ENCODE data around the gene KRTAP10-9.
"Not testable (repeated sequence)": the region's sequence is repeated elsewhere in the genome, so short reads cannot be mapped to it uniquely, and the experiment has no call there.

Gene KRTAP10-9

DNA sequence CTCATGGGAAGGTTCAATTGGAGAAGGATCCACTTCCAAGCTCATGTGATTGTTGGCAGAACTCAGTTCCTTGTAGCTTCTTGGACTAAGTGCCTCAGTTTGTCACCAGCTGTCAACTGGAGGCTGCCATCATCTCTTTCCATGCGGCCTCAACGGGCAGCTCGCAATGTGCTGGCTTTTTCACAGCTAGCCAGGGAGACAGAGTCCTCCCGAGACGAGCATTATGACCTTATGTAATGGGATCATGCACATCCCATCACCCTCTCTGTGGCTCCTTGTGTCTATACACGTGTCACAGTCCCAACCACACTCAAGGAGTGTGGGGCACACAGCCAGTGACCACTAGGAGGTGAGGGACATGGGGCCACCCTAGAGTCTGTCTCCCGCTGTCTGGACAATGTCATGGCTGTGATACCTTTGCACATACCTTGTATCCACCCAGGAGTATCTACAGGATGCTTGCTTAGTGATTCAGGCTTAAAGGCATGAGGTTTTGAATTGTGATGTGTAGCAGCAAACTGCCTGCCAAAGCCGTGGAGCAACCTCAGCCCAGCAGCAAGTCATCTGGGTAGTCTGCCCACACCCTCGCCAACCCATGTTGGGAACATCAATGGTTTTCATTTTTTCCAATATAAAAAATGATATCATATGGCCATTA, 30.7 kb upstream of the KRTAP10-9 start:
- DNase-seq, result no peak

DNA sequence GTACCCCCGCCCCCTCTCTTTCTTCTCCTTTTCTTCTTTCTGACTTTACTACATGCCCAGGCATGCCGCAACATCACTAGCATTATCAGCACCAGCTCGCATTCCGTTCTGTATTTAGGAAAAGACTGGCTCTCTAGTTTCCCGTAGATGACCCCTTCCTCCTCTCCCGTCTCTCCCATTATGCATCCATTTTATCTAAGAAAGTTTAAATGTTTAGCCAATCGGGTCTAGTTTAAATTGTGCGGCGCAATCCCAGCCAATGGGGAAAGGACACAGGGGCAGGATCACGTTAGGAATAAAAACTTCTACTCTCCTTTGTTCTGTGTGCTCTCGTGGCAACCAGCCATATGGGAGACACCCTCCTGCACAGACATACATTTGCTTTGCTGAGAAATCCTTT, 28.8 kb upstream of the KRTAP10-9 start:
- DNase-seq, result no peak

DNA sequence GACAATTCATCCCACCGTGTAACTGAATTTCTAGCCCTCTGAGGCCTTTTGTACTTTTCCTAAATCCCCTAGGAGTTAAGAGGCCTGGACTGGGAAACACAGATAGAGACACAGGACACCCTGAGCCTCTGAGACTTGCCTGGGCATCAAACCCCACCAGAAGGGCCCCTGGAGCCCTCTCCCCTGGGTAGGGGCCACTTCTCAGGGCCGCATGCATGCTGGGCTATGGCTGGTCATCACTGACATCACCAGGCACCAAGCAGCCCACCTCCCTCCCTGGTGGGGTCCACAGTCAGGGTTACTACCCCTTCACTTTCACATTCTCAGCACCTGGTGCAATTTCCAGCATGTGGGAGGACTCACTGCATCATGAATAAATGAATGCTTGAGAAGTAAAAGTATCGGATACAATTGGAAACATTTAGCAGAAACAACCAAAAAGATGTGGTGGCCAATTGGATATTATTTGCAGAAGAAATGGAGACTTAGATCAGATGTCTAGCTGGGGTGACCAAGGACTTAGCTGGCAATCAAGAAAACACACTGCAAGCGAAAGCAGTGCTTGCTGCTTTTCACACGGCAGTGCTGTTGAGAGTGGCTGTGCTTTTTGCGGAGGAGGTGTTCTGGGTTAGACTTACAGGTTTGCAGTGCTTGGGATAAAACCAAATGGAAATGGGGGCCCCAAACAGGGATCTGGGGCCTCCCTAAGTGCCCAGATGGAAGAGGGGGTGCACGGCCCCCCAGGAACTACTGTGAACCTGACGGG, 27.4 kb upstream of the KRTAP10-9 start:
- DNase-seq, result no peak

DNA sequence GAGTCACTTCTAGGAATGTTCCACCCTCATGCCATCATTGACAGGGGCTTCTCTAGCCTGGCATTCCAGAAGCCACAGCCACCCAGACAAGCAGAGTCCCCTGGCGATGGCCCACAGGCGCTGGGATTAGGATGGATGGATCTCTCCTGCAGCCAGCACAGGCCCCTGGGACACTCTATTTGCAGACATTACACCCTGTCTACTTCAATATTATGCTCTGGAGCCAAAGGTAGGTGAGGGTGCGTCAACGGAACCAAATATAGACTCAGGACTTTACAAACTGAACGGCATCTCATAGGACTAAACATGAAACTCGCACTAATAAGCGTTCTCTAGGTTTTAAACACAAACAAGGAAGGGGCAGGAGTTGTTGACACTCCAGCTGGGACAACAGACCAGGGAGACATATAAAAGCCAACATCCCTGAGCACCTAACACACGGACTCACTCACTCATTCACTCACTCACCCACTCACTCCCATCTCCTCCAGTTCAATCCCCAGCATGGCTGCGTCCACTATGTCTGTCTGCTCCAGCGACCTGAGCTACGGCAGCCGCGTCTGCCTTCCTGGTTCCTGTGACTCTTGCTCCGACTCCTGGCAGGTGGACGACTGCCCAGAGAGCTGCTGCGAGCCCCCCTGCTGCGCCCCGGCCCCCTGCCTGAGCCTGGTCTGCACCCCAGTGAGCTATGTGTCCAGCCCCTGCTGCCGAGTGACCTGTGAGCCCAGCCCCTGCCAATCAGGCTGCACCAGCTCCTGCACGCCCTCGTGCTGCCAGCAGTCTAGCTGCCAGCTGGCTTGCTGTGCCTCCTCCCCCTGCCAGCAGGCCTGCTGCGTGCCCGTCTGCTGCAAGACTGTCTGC, 26.5 kb upstream of the KRTAP10-9 start, which contains the start of gene KRTAP10-7:
KRTAP10-7 (plus strand) TSS at position 480 of the 861 bp plus-strand sequence; CDS start at position 505, 25 bp downstream.
- DNase-seq, result not testable (repeated sequence)

DNA sequence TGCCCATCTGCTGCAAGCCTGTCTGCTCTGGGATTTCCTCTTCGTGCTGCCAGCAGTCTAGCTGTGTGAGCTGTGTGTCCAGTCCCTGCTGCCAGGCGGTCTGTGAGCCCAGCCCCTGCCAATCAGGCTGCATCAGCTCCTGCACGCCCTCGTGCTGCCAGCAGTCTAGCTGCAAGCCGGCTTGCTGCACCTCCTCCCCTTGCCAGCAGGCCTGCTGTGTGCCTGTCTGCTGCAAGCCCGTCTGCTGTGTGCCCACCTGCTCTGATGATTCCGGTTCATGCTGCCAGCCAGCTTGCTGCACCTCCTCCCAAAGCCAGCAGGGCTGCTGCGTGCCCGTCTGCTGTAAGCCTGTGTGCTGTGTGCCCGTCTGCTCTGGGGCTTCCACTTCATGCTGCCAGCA, 25.8 kb upstream of the KRTAP10-9 start:
- not testable (repeated sequence) for DNase-seq

DNA sequence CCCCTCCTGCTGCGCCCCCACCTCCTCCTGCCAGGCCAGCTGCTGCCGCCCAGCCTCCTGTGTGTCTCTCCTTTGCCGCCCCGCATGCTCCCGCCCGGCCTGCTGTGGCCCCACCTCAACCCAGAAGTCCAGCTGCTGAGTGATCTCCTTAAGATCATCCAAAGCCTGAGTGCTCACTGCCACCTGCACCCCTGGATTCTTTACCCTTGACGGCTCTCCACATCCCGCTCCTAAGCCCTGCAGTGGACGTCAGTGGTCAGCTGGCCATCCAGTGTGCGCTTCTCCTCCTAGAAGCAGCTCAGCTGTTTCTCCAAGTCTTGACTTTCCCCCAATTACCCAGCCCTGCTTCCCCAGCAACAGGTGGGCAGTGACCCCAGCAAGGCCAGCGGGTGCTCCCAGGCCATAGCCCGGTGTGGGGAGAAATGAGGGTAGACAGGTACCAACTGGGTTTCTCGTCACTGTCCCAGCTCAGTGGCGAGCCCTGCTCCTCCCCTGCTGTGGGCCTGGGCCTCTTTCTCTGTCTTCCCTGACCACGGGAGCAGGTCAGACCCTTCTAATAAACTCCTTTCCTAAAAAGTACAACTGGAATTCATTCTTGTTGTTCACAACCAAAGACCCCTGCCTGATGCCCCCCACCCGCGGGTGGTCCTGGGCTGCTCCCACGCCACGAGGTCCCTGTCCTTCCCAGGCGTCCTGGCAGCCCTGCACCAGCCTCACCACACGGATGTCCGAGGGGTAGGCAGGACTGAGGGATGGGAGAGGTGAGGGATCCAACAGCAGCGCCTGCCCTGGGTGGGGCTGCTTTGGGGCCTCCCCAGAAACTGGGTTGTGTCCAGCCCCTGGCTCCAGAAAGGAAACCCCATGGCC, 25.1 kb upstream of the KRTAP10-9 start:
- no peak for DNase-seq

DNA sequence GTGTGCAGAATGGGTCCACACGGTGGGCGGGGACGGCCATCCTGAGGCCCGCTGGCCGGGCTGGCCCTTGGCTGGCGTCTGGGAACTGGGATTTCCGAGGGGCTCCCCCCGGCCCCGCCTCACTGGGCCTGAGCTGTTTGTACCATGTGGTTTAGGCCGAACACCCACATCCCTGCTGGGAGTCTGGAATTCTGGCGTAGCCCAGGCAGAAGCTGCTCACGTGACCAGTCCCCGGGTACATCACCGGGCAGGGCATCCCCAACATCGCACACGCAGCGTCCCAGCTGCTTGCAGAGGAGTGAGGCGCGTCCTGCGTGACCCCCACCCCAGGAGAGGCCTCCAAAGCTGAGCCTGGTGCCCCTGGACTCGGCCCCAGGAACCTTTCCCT, 24.4 kb upstream of the KRTAP10-9 start:
- no peak for DNase-seq

DNA sequence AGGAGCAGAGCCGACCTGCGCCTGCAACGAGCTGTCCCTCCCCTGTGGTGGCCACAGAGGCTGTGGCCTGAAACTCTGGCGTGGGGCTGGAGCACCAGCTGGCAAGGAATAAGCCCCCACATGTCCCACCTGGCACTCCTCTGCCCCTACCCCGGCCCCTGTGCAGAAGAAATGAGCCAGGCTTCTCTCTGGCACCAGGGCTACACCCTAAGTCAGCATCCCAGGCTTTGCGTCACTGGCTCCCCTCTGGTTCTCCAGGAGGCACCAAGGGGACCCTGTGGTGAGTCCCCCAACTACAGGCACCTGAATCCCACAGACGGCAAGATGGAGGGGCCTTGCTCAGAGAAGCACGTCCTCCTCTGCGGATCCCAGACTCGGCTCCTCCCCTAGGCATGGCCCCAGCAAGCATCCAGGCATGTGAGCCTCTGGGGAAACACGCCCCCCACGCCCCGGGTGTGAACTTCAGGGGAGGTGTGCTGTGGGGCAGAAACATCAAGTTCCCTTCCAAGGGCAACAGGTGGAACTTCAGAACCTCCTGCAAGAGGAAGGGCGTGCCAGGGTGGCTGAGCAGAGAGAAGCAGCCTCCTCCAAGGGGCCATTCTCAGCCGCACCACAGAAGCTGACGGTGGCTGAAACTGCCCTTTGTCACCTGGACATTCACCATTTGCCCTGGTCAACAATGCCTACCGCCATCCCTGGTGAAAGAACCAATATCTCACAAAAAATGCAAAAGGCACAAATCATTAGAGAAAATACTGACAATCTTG, 23.6 kb upstream of the KRTAP10-9 start:
- no peak for DNase-seq

DNA sequence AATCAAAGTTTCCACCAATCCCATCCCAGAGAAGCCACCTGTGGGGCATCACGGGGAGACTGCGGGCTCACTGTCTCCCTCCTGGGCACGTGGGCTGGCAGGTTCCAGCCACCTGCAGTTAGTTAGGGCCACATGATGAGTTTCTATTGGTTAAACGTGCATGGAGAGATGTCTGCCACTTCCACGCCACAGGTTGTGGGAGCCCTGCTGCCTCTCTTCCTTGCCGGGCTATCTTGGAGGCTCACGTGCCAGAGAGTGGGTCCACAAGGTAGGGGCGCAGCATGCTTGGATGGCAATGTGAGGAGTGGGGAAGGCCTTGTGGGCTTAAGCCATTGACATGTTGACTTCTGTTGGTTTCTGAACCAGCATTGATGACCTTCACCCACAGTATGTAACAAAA, 23.0 kb upstream of the KRTAP10-9 start:
- no peak for DNase-seq

DNA sequence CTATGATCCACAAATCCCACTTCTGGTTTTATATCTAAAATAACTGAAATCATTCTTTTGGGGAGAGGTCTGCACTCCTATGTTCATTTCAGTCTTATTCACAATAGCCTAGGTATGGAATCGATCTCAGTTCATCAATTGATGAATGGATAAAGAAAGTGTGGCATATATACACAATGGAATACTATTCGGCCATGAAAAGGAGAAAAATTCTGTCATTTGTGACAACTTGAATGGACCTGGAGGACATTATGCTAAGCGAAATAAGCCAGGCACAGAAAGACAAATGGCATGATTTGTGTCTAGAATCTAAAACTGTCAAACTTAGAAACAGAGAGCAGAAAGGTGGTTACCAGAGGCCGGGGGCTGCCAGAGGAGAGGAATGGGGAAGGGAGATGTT, 20.4 kb upstream of the KRTAP10-9 start:
- no peak for DNase-seq

DNA sequence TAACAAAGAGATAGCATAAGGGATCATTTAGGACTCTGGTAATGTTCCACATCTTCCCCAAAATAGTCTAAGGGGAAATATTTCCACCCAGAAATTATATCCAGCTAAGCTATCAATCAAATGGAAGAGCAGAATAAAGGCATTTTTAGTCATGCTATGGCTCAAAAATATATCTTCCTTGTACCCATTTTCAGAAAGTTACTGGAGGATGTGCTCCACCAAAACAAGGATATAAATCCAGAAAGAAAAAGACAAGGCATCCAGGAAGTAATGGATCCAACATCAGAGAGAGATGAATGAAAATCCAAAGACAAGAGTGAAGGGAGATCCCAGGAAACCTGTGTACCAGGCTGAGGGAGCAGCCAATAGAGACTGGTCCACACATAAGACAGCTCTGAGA, 17.7 kb upstream of the KRTAP10-9 start:
- DNase-seq, result no peak

DNA sequence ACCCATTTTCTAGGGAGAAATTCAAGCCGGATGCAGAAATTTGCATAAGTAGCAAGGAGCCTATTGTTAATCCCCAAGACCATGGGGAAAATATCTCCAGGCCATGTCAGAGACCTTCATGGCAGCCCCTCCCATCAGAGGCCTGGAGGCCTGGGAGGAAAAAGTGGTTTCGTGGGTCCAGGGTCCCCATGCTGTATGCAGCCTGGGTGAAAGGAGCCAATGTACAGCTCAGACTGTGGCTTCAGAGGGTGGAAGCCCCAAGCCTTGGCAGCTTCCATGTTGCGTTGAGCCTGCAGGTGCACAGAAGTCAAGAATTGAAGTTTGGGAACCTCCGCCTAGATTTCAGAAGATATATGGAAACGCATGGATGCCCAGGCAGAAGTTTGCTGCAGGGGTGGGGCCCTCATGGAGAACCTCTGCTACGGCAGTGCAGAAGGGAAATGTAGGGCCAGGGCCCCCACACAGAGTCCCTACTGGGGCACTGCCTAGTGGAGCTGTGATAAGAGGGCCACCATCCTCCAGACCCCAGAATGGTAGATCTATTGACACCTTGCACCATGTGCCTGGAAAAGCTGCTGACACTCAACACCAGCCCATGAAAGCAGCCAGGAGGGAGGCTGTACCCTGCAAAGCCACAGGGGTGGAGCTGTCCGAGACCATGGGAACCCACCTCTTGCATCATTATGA, 16.6 kb upstream of the KRTAP10-9 start:
- not testable (repeated sequence) for DNase-seq

DNA sequence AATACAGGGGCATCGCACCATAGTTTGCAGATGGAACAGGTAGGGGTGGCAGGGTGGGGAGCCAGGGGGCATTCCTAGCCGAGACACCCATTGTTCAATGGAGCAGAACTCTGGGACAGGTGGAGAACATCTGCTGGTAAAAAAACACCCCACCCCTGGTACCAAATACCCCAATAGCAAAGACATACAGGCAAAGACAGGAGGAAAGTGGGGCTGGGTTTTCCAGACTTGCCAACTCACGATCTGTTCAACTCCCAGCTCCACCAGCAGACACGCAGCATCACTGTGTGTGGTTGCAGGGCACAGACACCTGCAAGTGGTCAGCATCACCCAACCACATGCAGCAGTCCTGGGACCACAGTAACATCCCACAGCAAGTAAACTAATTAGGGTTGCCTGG, 15.3 kb upstream of the KRTAP10-9 start:
- no peak for DNase-seq

DNA sequence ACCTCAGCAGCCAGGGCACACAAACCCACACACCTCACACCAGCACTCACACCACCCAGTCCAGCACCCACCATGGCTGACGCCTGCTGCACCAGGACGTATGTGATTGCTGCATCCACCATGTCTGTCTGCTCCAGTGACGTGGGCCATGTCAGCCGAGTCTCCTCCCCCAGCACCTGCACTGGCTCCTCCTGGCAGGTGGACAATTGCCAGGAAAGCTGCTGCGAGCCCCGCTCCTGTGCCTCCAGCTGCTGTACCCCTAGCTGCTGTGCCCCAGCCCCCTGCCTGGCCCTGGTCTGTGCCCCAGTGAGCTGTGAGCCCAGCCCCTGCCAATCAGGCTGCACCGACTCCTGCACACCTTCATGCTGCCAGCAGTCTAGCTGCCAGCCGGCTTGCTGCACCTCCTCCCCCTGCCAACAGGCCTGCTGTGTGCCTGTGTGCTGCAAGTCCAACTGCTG, 14.8 kb upstream of the KRTAP10-9 start, which contains the start of gene KRTAP10-8:
KRTAP10-8 (plus strand) TSS at position 51 of the 458 bp plus-strand sequence; CDS start at position 73, 22 bp downstream.
- DNase-seq, result no peak

DNA sequence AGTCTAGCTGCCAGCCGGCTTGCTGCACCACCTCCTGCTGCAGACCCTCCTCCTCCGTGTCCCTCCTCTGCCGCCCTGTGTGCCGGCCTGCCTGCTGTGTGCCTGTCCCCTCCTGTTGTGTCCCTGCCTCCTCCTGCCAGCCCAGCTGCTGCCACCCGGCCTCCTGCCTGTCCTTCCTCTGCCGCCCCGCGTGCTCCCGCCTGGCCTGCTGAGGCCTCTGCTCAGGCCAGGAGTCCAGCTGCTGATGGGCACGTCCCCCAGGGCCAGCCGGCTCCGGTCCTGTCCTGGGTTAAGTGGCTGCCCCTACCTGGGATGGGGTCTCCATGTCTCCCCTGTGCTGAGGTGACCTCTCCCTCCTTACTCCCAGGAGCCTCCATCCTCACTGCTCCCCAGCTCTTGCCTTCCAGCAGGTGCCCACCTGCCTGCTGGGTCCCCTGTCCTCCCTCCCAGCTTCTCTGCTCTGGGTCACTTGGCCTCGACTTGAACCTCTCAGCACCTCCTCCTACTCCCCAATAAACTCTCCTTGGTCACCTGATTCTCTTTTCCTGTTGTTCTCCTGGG, 14.1 kb upstream of the KRTAP10-9 start:
- DNase-seq, result no peak

DNA sequence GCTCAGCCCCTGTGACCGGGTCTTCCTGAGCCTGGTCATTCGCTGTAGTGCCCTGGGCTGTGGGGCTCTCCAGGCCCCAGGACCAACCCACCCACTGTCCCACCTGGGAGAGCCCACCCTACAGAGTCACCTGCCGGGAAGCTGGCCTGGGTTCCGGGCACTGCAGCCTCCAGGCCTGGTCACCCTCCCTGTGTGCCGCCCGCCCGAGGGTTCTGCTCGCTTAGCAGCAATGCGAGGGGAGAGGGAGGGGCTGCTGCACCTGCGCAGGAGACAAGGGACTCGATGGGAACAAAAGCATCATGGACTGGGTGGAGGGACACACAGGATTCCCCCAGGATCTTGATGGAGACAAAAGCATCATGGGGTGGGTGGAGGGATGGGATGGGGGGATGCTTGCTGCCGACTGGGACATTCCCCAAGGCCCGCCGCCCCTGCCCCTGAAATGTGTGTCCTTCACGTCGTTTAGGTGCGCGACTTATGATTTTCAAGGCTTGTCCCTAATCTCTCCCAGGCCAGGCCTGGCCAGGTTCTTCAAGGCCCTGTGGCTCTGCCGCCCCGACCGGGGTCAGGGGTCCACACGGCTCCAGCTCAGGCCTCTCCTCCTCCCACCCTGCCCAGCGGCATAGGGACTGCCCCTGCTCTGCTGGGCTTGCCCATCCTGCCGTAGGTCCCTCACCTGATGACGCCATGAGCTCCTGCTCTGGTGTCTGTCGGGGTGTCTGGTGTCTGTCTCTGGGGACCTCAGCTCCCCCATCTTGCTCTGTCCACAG, 13.3 kb upstream of the KRTAP10-9 start:
- no peak for DNase-seq

DNA sequence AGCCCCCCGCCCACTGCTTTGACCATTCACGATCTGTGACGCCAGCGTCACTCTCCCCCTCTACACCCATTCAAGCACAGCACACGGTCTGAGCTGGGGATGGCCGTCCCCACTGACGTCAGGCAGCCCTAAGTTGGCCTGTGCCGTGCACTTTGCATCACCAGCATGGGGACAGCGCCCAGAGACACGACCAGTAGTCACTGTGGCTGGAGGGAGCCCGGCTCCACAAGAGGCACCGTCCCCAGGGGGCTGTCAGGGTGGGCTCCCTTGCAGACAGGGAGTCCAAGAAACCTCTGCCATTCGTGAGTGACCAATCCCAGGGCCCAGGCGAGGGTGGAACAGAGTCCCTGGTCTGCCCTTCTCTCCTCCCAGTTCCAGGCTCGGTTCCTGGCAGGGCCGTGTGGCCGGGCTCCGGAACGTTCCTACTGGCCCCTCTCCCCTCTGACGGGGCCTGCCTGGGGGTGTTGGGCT, 12.7 kb upstream of the KRTAP10-9 start:
- no peak for DNase-seq

DNA sequence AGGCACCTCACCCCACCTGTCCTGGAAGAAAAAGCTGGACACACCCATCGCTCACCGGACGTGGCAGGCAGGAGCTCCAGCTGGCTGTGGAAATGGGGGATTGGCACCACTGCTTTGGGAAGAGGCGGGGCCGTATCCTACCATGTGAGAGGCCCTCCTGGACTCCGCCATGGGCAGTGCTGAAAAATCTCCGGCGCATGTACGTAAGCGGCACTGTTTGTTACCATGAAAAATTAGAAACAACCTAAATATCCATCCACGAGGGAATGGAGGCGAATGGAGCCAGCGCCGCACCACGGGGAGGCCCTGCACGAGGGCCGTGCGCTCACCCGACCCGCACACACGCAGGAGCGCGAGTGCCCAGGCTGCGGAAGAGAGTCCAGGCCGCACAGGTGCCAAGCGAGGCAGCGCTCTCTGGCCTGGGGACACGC, 11.9 kb upstream of the KRTAP10-9 start:
- DNase-seq, result no peak

DNA sequence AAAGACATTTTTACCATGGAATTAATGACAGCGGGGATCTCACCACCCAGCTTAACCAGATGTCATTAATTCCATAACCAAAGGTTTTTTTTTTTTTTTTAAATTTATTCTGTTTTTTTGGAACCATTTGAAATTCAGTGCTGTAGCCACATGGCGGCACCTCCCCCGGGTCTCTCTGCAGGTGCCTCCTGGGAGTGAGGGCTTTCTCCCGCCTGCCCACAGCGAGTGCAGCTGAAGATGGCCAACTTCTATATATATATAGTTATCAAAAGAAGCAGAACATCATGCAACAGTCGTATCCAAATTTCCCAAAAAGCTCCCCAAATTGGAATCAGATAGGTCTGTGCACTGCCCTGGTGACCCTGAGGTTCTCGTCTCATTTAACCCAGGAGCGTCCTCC, 11.4 kb upstream of the KRTAP10-9 start:
- no peak for DNase-seq

Measured in COR-L47 (cell line).